NCI-H2081 treated with DMSO at 0.1 percent for 48 hours (cell line): ENCODE results near the gene POLDIP2.
"Not testable (repeated sequence)": the region's sequence is repeated elsewhere in the genome, so short reads cannot be mapped to it uniquely, and the experiment has no call there.

Experiments used
- DNase-seq: peaks from one replicate; lab custom pipeline; 2025; lab: John Stamatoyannopoulos, UW

POLDIP2 gene

GRCh38 chr17:28364665-28365363 lies 7.5 kb upstream of the POLDIP2 start, which contains the start of gene SEBOX:
TSS of gene SEBOX (minus strand) at chr17:28365199. CDS start at chr17:28365151, 48 bp downstream.
- DNase-seq, result no peak

- DNase-seq, result no peak
Measured at GRCh38 chr17:28363776-28364650, 6.7 kb upstream of the POLDIP2 start.

GRCh38 chr17:28363186-28363585 lies 5.9 kb upstream of the POLDIP2 start:
- DNase-seq, result no peak

GRCh38 chr17:28357901-28358197 lies 522 bp upstream of the POLDIP2 start:
- no peak for DNase-seq

GRCh38 chr17:28350271-28350670 lies 7.1 kb downstream of the POLDIP2 start:
- no peak for DNase-seq

GRCh38 chr17:28348979-28349378 lies 8.3 kb downstream of the POLDIP2 start:
- DNase-seq, result no peak

- DNase-seq, result no peak
Measured at GRCh38 chr17:28347261-28347891, 10.0 kb downstream of the POLDIP2 start.

GRCh38 chr17:28346746-28347246 lies 10.5 kb downstream of the POLDIP2 start:
- DNase-seq, result no peak

- DNase-seq, result no peak
Measured at GRCh38 chr17:28346199-28346580, 11.1 kb downstream of the POLDIP2 start.

GRCh38 chr17:28345419-28346198 lies 11.7 kb downstream of the POLDIP2 start:
- DNase-seq, result no peak

GRCh38 chr17:28344435-28344901 lies 12.9 kb downstream of the POLDIP2 start:
- no peak for DNase-seq

- no peak for DNase-seq
Measured at GRCh38 chr17:28344011-28344410, 13.3 kb downstream of the POLDIP2 start.

- DNase-seq, result no peak
Measured at GRCh38 chr17:28343491-28343932, 13.8 kb downstream of the POLDIP2 start.

- no peak for DNase-seq
Measured at GRCh38 chr17:28342313-28342712, 15.0 kb downstream of the POLDIP2 start.

- no peak for DNase-seq
Measured at GRCh38 chr17:28341516-28341915, 15.8 kb downstream of the POLDIP2 start.

- DNase-seq, result no peak
Measured at GRCh38 chr17:28340374-28340773, 17.0 kb downstream of the POLDIP2 start.

- DNase-seq, result no peak
Measured at GRCh38 chr17:28339431-28339830, 17.9 kb downstream of the POLDIP2 start.

GRCh38 chr17:28338769-28339212 lies 18.5 kb downstream of the POLDIP2 start:
- DNase-seq, result not testable (repeated sequence)

- DNase-seq, result no peak
Measured at GRCh38 chr17:28338056-28338768, 19.1 kb downstream of the POLDIP2 start.

GRCh38 chr17:28335959-28336871 lies 21.1 kb downstream of the POLDIP2 start:
- DNase-seq, result peak; percentile 5
